Stimulated activated CD8-positive, alpha-beta memory T cell treated with anti-CD3 and anti-CD28 coated beads, Interleukin-12 subunit alpha, Interleukin-12 subunit beta, amount 100 ng/mL, for 1 hour (primary cell): ENCODE data around the gene IP6K1.
"Not testable (repeated sequence)": the region's sequence is repeated elsewhere in the genome, so short reads cannot be mapped to it uniquely, and the experiment has no call there.

Experiments
- DNase-seq: peaks from one replicate; pipeline ENCODE4 v3.0.0-alpha.2; 2020; ENCODE audit warnings: low read depth

IP6K1 gene

DNA sequence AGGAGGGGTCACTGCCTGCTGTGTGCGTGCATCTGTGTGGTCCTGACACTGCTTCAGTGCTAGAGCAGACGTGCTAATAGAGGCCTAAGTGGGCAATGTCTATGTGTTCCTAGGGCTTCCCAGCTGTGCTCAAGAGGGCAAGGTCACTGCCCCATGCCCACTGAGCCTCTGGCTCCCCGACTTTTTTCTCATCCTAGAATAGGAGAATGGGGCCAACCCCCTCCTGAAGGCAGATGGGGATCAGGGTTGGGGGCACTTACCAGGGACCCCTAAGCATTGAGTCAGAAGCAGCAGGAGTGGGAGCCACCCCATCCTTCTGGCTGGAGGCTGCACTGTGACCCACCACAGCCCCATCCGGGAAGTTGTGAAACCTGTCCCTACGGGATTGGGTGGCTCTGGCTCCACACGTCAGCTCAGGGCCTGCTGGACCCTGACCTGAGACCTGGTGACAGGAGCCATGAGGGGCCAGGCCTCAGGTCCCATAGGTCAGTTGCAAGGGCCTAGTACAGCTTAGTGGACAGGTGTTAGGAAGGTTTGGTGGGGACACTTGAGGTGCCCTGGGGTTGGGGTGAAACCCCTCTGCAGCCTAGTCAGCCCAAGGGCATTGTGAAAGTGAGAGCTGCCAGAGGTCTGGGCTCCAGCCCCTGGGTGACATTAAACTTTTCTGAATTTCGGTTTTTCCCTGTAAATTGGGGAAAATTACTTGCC is 97.8 kb downstream of the IP6K1 start:
- DNase-seq, result not testable (repeated sequence)

DNA sequence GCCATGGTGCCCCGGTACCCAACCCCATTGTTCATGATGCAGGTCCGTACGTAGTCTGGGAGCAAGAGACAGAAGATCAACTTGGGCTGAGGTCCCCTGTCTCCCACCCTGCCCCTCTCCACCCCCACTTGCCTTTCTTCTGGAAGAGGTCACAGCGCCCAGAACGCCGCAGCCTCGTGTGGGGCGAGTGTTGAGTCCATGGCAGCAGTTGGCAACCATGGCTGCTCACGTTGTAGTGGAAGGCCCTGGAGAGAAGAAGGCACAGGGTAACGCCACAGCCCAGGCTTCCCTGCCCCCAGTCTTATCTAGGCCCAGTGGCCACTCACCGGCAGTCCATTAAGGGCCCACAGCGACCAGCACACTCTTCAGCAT is 98.9 kb downstream of the IP6K1 start:
- DNase-seq, result not testable (repeated sequence)

DNA sequence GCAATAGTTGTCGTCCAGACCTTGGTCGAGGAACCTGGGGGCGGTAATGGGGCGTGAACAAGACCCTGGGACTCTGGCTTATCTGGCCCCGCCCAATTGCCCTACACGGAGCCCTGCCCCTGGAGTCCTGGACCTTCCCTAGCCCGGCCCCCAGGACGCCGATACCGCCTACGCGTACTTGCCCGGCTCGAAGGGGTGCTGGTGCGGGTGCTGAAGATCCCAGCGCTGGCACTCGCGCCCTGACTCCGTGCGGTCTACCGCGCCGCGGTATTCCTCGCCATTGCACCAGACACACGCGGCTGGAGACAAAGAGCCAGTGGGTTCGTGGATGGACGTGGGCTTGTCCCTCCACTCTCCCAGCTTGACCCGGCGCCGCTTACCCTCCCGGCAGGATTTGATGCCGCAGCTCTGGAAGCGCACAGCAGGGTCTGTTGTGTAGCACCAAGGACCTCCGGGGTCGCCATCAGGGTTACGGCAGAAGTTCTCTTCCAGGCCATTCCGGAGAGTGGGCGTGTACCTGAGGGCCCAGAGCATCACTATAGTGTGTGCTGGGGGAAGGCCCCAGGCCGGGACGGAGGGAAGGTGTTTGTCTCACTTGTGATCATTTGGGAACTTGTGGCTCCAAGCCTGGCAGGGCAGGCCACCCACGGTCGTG is 99.4 kb downstream of the IP6K1 start:
- not testable (repeated sequence) for DNase-seq

DNA sequence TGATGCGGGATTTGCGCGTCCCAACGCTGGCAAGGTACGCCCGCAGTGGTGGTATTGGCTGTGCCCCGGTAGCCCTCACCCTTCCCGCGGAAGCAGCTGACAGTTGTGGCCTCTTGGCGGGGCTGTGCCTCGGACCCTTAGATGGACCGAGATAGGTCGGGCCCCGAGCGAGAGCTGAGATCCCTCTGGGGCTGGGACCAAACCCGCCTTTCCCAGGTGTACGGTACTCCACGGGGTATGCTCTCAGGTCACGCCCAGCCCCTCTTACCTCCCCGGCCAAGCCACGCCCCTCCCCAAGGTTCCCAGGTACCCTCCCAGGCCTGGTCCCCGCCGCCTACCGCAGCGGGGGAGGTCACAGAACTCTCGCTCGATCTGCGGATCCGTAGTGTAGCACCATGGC is 100.0 kb downstream of the IP6K1 start:
- DNase-seq, result not testable (repeated sequence)

DNA sequence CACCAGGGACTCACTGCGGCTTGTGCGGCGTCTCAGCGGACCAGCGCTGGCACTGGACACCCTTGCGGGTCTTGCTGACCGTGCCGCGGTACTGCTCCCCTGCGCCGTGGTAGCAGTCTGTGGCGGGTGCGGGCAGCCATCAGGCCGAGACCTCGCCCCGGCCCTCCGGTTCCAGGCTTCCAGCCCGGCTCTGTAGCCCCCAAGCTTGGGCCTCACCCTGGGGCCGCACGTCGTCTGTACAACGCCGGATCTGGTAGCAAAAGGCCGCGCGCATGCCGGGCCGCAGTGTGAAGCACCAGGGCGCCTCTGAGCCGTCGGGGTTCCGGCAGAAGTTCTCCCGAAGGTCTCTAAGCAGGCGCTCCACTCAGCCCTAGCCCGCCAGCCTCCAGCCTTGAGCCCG is 100.5 kb downstream of the IP6K1 start:
- DNase-seq, result not testable (repeated sequence)

DNA sequence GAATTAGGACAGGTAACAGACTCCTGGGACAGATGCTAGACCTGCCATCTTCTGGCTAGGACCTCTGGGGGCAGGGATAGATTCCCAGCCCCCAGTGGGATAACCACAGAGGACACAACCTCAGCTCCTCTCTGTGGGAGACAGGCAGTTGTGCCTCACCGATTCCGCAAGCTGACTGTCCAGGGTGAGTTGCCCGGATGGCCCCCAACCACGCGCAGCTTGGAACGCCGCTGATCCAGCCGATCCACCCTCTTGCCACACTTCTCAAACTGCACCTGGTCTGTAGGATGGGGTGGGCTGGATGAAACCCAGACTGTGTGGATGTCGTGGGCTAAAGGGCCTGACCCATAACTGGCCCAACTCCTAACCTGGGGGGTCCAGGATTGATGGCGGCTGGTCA is 101.2 kb downstream of the IP6K1 start:
- not testable (repeated sequence) for DNase-seq

DNA sequence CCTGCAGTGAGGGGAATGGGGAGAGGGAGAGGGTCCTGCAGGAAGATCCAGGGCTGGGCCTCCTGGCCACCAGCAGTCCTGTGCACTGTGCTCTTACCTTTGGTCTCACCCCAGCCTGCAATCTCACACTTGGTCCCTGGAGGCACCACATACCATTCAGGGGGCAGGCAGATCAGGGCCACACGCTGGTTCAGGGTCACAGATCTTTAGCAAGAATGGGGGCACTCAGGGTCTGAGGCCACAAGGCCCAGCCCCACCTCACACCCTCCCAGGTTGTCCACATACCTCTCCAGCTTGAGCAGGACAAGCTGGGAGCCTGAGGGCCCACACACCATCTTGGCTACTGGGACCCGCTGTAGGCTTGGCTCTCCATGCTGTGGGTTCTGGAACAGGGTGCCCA is 101.9 kb downstream of the IP6K1 start:
- not testable (repeated sequence) for DNase-seq

DNA sequence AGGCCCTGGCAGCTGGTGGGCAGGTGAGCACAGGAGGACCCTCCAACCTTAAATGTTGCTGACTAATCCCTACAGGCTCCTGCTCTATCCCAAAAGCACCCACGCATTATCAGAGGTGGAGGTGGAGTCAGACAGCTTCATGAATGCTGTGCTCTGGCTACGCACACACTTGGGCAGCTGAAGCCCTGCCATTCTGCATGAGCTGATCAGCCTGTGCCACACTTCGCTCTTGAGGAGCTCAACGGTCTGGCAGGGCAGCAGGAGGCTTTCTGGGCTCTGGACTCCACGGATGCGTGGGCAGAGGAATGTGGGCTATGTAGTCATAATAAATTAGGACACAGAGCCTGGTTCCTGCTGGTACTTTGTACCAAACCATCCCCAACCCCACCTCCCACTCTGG is 103.2 kb downstream of the IP6K1 start:
- no peak for DNase-seq

DNA sequence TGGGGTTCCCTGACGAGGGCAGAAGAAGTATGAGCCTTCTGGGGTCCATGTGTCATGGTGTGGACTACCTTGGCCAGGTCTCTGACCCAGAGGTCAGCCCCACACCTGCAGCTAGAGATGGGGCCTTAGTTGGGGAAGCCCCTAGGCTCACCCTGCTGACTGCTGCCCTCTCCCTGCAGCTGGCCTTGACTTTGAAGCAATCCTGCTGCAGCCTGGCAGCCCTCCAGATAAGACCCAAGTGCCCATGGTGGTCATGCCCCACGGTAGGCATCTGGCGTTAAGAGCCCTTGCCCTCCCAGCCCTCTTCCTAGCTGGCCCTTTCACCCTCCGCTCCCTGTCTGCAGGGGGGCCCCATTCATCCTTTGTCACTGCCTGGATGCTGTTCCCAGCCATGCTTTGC is 104.8 kb downstream of the IP6K1 start:
- DNase-seq, result no peak

DNA sequence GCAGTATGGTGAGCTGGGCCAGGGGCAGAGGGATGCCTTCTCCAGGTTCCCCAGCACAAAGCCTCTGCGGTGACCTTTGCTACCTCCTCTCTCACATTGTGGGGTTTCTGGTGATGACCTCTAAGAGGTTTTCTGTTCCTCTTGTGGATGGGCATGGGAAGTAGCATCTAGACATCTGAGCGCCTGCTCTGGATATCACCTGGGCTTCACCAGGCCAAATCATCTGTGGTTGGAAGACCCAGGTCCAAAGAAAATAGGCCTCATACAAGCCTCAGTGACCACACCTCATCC is 105.2 kb downstream of the IP6K1 start:
- DNase-seq, result no peak

DNA sequence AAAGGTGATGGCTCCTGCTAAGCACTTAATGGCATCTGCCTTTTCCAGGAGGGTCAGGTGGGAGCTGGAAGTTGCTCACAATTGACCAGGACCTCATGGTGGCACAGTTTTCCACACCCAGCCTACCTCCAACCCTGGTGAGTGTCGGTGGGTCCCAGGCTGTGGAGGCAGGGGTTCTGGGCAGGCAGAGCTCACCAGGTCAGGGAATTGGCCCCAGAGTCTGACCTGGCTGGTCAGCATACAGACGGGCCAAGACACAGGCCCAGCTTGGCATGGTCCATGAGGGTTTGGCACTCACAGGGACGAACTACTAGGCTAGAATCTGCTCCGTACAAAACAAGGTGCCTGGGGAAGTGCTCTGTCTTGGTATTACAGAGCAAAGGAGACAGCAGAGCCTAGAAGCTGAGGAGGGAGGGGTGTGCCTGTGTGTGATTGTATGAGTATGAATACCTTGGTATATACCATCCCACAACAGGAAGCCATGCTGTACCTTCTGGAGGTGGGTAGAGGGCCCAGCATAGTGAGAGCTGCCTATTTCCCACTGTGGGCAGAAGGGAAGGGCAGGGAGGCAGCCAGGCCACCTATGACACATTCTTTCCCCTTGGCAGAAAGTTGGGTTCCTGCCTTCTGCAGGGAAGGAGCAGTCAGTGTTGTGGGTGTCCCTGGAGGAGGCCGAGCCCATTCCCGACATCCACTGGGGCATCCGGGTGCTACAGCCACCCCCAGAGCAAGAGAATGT is 105.7 kb downstream of the IP6K1 start:
- DNase-seq, result no peak

DNA sequence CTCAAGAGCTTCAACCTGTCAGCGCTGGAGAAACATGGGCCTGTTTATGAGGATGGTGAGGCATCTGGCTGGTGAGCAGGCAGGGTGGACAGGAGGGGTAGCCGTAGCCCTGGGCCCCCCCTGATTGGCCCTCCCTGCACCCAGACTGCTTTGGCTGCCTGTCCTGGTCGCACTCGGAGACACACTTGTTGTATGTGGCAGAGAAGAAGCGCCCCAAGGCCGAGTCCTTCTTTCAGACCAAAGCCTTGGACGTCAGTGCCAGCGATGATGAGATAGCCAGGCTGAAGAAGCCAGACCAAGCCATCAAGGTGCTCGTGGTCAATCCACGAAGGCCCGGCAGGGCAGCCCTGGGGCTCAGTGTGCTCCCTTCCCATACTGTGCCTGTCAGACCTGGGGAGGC is 110.4 kb downstream of the IP6K1 start:
- DNase-seq, result no peak

DNA sequence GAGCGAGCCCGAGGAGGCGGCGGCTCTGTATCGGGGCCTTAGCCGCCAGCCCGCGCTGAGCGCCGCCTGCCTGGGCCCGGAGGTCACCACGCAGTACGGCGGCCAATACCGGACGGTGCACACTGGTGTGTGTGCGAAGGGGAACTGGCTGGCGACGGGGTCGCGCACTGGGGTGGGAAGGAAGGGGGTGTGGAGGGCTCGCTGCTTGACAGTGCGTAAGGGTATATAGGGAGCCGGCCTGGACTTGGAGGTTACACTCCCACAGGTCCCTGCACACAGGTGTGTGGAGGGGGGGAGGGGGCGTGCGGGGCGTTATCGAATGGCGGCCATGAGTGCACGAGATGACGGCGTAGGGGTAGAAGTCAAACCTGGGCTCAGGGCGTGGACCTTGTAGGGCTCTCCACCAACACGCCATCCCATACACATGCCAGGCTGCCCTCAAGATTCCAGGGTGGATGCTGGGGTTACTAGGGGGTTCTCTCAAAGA is 111.8 kb downstream of the IP6K1 start:
- no peak for DNase-seq
